Measurements from ENCODE around the gene KCNMA1.

DNA sequence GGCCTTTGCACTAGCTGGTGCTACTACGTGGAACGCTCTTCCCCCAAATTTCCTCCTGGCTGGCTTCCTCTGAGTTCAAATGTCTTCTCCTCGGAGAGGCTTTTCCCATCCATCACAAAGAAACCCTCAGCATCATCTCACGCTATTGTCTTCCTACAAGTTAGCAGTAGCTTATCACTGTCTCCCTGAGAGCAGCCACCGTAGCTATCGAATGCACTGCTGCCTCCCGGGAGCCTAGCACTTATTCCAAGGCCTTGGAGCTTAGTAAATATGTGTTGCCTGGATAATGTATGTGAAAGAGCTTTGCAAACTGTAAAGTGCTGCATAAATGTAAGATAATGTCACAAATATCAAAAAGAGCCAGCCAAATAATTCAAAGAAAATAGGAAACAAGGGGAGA, 124.4 kb downstream of the KCNMA1 start:
- TF ChIP-seq, protein P1, sequence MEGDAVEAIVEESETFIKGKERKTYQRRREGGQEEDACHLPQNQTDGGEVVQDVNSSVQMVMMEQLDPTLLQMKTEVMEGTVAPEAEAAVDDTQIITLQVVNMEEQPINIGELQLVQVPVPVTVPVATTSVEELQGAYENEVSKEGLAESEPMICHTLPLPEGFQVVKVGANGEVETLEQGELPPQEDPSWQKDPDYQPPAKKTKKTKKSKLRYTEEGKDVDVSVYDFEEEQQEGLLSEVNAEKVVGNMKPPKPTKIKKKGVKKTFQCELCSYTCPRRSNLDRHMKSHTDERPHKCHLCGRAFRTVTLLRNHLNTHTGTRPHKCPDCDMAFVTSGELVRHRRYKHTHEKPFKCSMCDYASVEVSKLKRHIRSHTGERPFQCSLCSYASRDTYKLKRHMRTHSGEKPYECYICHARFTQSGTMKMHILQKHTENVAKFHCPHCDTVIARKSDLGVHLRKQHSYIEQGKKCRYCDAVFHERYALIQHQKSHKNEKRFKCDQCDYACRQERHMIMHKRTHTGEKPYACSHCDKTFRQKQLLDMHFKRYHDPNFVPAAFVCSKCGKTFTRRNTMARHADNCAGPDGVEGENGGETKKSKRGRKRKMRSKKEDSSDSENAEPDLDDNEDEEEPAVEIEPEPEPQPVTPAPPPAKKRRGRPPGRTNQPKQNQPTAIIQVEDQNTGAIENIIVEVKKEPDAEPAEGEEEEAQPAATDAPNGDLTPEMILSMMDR (IDR thresholded peaks at IDR 0.05 in 8 of 11, conservative IDR thresholded peaks at IDR 0.05 in 3 of 11), result no peak
- TF ChIP-seq POLR2AphosphoS5 (IDR thresholded peaks at IDR 0.05) (no peak), POLR2A (IDR thresholded peaks at IDR 0.05) (no peak)
